NT2/D1 (cell line): ENCODE measurements around the gene SLC24A3.
"Not testable (repeated sequence)": the region's sequence is repeated elsewhere in the genome, so short reads cannot be mapped to it uniquely, and the experiment has no call there.

Experiments
- DNase-seq: peaks from one replicate; pipeline ENCODE4 v3.0.0-alpha.2; 2011; ENCODE audit warnings: low read depth, low spot score
- H3K27me3 ChIP-seq: 2 replicates; pipeline ENCODE4 v1.6.0; 2011; ENCODE audit warnings: mild to moderate bottlenecking; ENCODE audit not compliant: insufficient read length, insufficient read depth
- H3K36me3 ChIP-seq: 2 replicates; pipeline ENCODE4 v1.6.1; 2011; ENCODE audit warnings: mild to moderate bottlenecking, low read length, mixed read lengths; ENCODE audit not compliant: insufficient read depth, insufficient read length
- H3K4me1 ChIP-seq: 2 replicates; pipeline ENCODE4 v1.5.1; 2011; ENCODE audit not compliant: insufficient read depth, insufficient read length
- H3K4me3 ChIP-seq: 2 replicates; pipeline ENCODE4 v1.5.1; 2011; ENCODE audit warnings: low read depth; ENCODE audit not compliant: insufficient read length
- H3K9ac ChIP-seq: 2 replicates; pipeline ENCODE4 v1.6.0; 2011; ENCODE audit warnings: low read depth; ENCODE audit not compliant: insufficient read length
- H3K9me3 ChIP-seq: 2 replicates; pipeline ENCODE4 v1.5.1; 2011; ENCODE audit warnings: mild to moderate bottlenecking, low read length; ENCODE audit not compliant: insufficient read depth
- SUZ12 ChIP-seq: IDR thresholded peaks from 2 replicates; pipeline ENCODE4 v1.6.1; 2011; ENCODE audit not compliant: insufficient read length, insufficient read depth; ENCODE audit errors: extremely low read depth
- YY1 ChIP-seq: IDR thresholded peaks from 2 replicates; pipeline ENCODE4 v1.6.1; 2011; ENCODE audit not compliant: insufficient read length, insufficient read depth
- ZNF274 ChIP-seq: IDR thresholded peaks from 2 replicates; pipeline ENCODE4 v1.6.1; 2011; ENCODE audit warnings: mild to moderate bottlenecking, low read depth, low read length

SLC24A3 gene

GRCh38 chr20:19673575-19673974 is 461.1 kb downstream of the SLC24A3 start:
- Histone ChIP-seq H3K4me3 (no peak overlapping the region), H3K9me3 (no peaks in the 10 kb centered on the region), H3K4me1 (no peaks in the 10 kb centered on the region), H3K27me3 (no peaks in the 10 kb centered on the region), H3K36me3 (no peaks in the 10 kb centered on the region), H3K9ac (no peak overlapping the region)
- TF ChIP-seq ZNF274 (no peak), YY1 (no peak), SUZ12 (no peak)
- no peak for DNase-seq

- Histone ChIP-seq H3K9ac (no peak overlapping the region), H3K4me1 (no peaks in the 10 kb centered on the region), H3K4me3 (no peak overlapping the region), H3K9me3 (peaks cover 12% of the 10 kb centered on the region), H3K36me3 (no peaks in the 10 kb centered on the region), H3K27me3 (no peaks in the 10 kb centered on the region)
- TF ChIP-seq ZNF274 (no peak), SUZ12 (no peak), YY1 (no peak)
- no peak for DNase-seq
Observed at GRCh38 chr20:19676202-19676601, 463.8 kb downstream of the SLC24A3 start.

- no peak for TF ChIP-seq SUZ12
- TF ChIP-seq YY1, result no peak
- TF ChIP-seq ZNF274, result no peak
- no peak overlapping the region for H3K9ac ChIP-seq
- H3K9me3 ChIP-seq, result peaks cover 12% of the 10 kb centered on the region
- H3K4me3 ChIP-seq, result no peak overlapping the region
- no peak for DNase-seq
- H3K36me3 ChIP-seq, result no peaks in the 10 kb centered on the region
- no peaks in the 10 kb centered on the region for H3K27me3 ChIP-seq
- H3K4me1 ChIP-seq, result no peaks in the 10 kb centered on the region
Observed at GRCh38 chr20:19677336-19677735, 464.9 kb downstream of the SLC24A3 start.

- H3K4me1 ChIP-seq, H3K36me3 ChIP-seq, H3K9ac ChIP-seq, H3K27me3 ChIP-seq, H3K4me3 ChIP-seq, DNase-seq: not testable (repeated sequence)
- H3K9me3 ChIP-seq, result peaks cover 12% of the 10 kb centered on the region
Observed at GRCh38 chr20:19678591-19678990, 466.1 kb downstream of the SLC24A3 start.

GRCh38 chr20:19679900-19680495 is 467.6 kb downstream of the SLC24A3 start:
- DNase-seq, result no peak
- Histone ChIP-seq H3K9ac (no peak overlapping the region), H3K36me3 (no peaks in the 10 kb centered on the region), H3K4me1 (no peaks in the 10 kb centered on the region), H3K9me3 (peaks cover 17% of the 10 kb centered on the region), H3K4me3 (no peak overlapping the region), H3K27me3 (no peaks in the 10 kb centered on the region)
- TF ChIP-seq ZNF274 (no peak), YY1 (no peak), SUZ12 (no peak)

- Histone ChIP-seq H3K4me3 (no peak overlapping the region), H3K9ac (no peak overlapping the region), H3K9me3 (peaks cover 34% of the 10 kb centered on the region), H3K27me3 (no peaks in the 10 kb centered on the region), H3K4me1 (no peaks in the 10 kb centered on the region), H3K36me3 (no peaks in the 10 kb centered on the region)
- no peak for DNase-seq
- no peak for TF ChIP-seq YY1
- no peak for TF ChIP-seq ZNF274
- TF ChIP-seq SUZ12, result no peak
Observed at GRCh38 chr20:19682249-19682648, 469.8 kb downstream of the SLC24A3 start.

GRCh38 chr20:19683188-19683587 is 470.7 kb downstream of the SLC24A3 start:
- H3K9me3 ChIP-seq, result peaks cover 34% of the 10 kb centered on the region
- H3K36me3 ChIP-seq, result no peaks in the 10 kb centered on the region
- no peak overlapping the region for H3K9ac ChIP-seq
- DNase-seq, result no peak
- no peaks in the 10 kb centered on the region for H3K27me3 ChIP-seq
- H3K4me1 ChIP-seq, result no peaks in the 10 kb centered on the region
- TF ChIP-seq SUZ12 (no peak), ZNF274 (no peak), YY1 (no peak)
- no peak overlapping the region for H3K4me3 ChIP-seq

GRCh38 chr20:19683822-19684221 is 471.4 kb downstream of the SLC24A3 start:
- Histone ChIP-seq H3K9ac (no peak overlapping the region), H3K9me3 (peaks cover 34% of the 10 kb centered on the region), H3K27me3 (no peaks in the 10 kb centered on the region), H3K36me3 (no peaks in the 10 kb centered on the region), H3K4me3 (no peak overlapping the region), H3K4me1 (no peaks in the 10 kb centered on the region)
- no peak for DNase-seq
- TF ChIP-seq ZNF274 (no peak), YY1 (no peak), SUZ12 (no peak)
